ENCODE results near the gene ATR. TPM values are rescaled to one million over a fixed set of nuclear protein-coding genes. Genes with fewer than 3 reads are reported as not detected.

The ATR gene
- total and polyA plus RNA-seq, 2 of the 4 experiments (the other 2 are of a cell fraction) = 9.5 to 28.0 TPM

DNA sequence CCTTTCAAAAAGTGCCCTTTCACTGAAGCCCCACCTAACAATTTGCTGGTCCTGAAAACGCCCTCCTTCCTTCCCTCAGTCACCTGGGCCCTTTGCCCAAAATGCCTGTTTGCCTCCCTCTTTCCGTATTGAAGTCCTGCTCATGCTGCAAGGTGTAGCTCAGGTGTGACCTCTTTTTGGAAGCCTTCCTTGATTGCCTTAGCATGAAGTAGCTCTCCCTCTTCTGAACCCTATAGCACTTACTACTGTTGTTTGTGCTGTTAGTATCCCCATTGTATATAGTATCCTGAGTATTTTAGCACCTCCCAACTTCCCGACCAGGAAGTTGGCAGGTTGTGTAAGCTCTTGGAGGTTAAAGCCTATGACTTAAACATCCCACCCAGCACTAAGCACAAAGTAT is 19.4 kb upstream of the ATR start:
- ATAC-seq (ENCODE audit: low read depth) (no peak), DNase-seq (no peak)
- H3K9me1 ChIP-seq (ENCODE audit: insufficient read depth, low read length) = no peaks in the 10 kb centered on the region
- H3K4me1 ChIP-seq (ENCODE audit: control insufficient read depth, insufficient read depth, low read length) = no peaks in the 10 kb centered on the region
- no peak overlapping the region for H3K14ac ChIP-seq (replicated peaks; ENCODE audit: low read depth, low read length)
- H4K91ac ChIP-seq (ENCODE audit: insufficient read depth, low read depth, low read length) = no peak overlapping the region
- no peak overlapping the region for H3K18ac ChIP-seq (ENCODE audit: low read depth, low read length)
- H2AFZ ChIP-seq (replicated peaks; ENCODE audit: low read length, poor library complexity) = peak overlapping the region; percentile 46
- no peak overlapping the region for H3K4me2 ChIP-seq (ENCODE audit: low read depth, low read length)
- H3K4ac ChIP-seq (ENCODE audit: low read depth, low read length) = no peak overlapping the region
- no peak overlapping the region for H2BK20ac ChIP-seq (ENCODE audit: low read depth, low read length)
- intact Hi-C loops (cut with micrococcal nuclease) = loop anchor here (5.0 to 10.0 kb wide), 2 partner anchors 124 to 207 kb away; partner anchors contain the start of gene TRPC1
- H3K4me3 ChIP-seq (ENCODE audit: insufficient read depth, low read depth, low read length) = no peak overlapping the region
- no peak overlapping the region for H2BK5ac ChIP-seq (ENCODE audit: low read depth, low read length, poor library complexity, severe bottlenecking)
- in situ Hi-C loops (cut with MboI; ENCODE audit: low sequenced_read_pairs) = no loop called here
- no peak overlapping the region for H3K27ac ChIP-seq (ENCODE audit: insufficient read depth, low read length)
- H2BK120ac ChIP-seq (ENCODE audit: low read depth, low read length) = no peak overlapping the region
- WGBS, 2 experiments (ENCODE audit: extremely low coverage in 2 of 2, insufficient read length in 1 of 2) = no CpG with 5 or more reads among the region's 3 CpGs
- H4K5ac ChIP-seq (ENCODE audit: low read depth, low read length) = no peak overlapping the region
- H3K56ac ChIP-seq (ENCODE audit: extremely low read depth, insufficient read depth, low read length) = no peak overlapping the region
- no peak overlapping the region for H4K8ac ChIP-seq (ENCODE audit: low read depth in 2 of 2, low read length in 2 of 2)
- no peak overlapping the region for H3K9ac ChIP-seq (ENCODE audit: low read depth, low read length)
- H2AK5ac ChIP-seq (ENCODE audit: low read depth, low read length) = no peak overlapping the region
- no TSS peak for BruUV-seq (replicated peaks)
- no peaks in the 10 kb centered on the region for H3K9me3 ChIP-seq (ENCODE audit: control insufficient read depth, insufficient read depth, low read length)
- ChIA-PET CTCF (no interaction called here), POLR2A (ENCODE audit: unreplicated experiment) (no interaction called here)
- H4K20me1 ChIP-seq (ENCODE audit: insufficient read depth, low read length) = no peaks in the 10 kb centered on the region
- H3K27me3 ChIP-seq (ENCODE audit: control insufficient read depth, insufficient read depth, low read length) = peaks cover 1% of the 10 kb centered on the region
- no peak overlapping the region for H3K23ac ChIP-seq (ENCODE audit: low read depth, low read length)
- no peak for TF ChIP-seq MXI1 (IDR thresholded peaks at IDR 0.05; ENCODE audit: borderline replicate concordance, low read depth, low read length)
- TF ChIP-seq SMC3 (IDR thresholded peaks at IDR 0.05; ENCODE audit: low read depth, low read length) = no peak
- TF ChIP-seq RFX5 (IDR thresholded peaks at IDR 0.05; ENCODE audit: low read depth, low read length) = no peak
- TF ChIP-seq CEBPB (IDR thresholded peaks at IDR 0.05; ENCODE audit: low read depth, low read length) = no peak
- no peak for TF ChIP-seq MAFK (IDR thresholded peaks at IDR 0.05; ENCODE audit: low read depth, low read length)
- TF ChIP-seq FOS (IDR thresholded peaks at IDR 0.05; ENCODE audit: low read depth, low read length) = no peak
- no peak for TF ChIP-seq POLR2A (IDR thresholded peaks at IDR 0.05; ENCODE audit: low read depth, low read length)
- no peak for TF ChIP-seq RAD21 (IDR thresholded peaks at IDR 0.05; ENCODE audit: low read length)
- TF ChIP-seq, protein P1, sequence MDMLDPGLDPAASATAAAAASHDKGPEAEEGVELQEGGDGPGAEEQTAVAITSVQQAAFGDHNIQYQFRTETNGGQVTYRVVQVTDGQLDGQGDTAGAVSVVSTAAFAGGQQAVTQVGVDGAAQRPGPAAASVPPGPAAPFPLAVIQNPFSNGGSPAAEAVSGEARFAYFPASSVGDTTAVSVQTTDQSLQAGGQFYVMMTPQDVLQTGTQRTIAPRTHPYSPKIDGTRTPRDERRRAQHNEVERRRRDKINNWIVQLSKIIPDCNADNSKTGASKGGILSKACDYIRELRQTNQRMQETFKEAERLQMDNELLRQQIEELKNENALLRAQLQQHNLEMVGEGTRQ (IDR thresholded peaks at IDR 0.05; ENCODE audit: low read depth, low read length) = no peak
- no peak overlapping the region for H2BK15ac ChIP-seq (ENCODE audit: low read depth, low read length)
- no peaks in the 10 kb centered on the region for H3K36me3 ChIP-seq (ENCODE audit: control insufficient read depth, insufficient read depth, low read length)
- no peaks in the 10 kb centered on the region; a peak in 1 of 4 replicates for H3K79me1 ChIP-seq (ENCODE audit: low read depth in 1 of 2, low read length in 2 of 2)
- dilution Hi-C loops (cut with HindIII; ENCODE audit: low sequenced_read_pairs, unreplicated experiment) = no loop called here
- no peak overlapping the region for H2AK9ac ChIP-seq (replicated peaks; ENCODE audit: low read depth, low read length, poor library complexity)
